Lung (tissue), 12 donors: ENCODE results near the gene NUDT9. TPM values are rescaled to one million over a fixed set of nuclear protein-coding genes. Genes with fewer than 3 reads are reported as not detected.

ENCODE experiments used
- ATAC-seq: fragments of 200-7000 bp; cut with Tn5 transposase; one replicate; pipeline ENCODE4 v1.9.1; 2020; ENCODE audit warnings: moderate number of reproducible peaks; ENCODE audit not compliant: insufficient read depth, low FRiP score
- DNase-seq, 3 donors: peaks; one replicate each; pipeline ENCODE4 v3.0.0-alpha.2; 2013 to 2017
- H3K27ac ChIP-seq, 2 donors: one replicate each; pipeline ENCODE4 v1.5.1; 2013; ENCODE audit warnings: mild to moderate bottlenecking in 2 of 2, moderate library complexity in 2 of 2, control low read depth in 1 of 2, inconsistent platforms in 1 of 2, low read depth in 1 of 2, low read length in 1 of 2
- H3K27me3 ChIP-seq, 3 donors: one replicate each; pipeline ENCODE4 v1.5.1; 2013; ENCODE audit warnings: low read length in 2 of 3; ENCODE audit not compliant: control insufficient read depth in 3 of 3, insufficient read depth in 3 of 3
- H3K36me3 ChIP-seq, 4 donors: one replicate each; pipeline ENCODE4 v1.5.1; 2013; ENCODE audit warnings: low read length in 4 of 4, mild to moderate bottlenecking in 1 of 4, moderate library complexity in 1 of 4; ENCODE audit not compliant: control insufficient read depth in 4 of 4, insufficient read depth in 4 of 4
- H3K4me1 ChIP-seq, 5 donors: one replicate each; pipeline ENCODE4 v1.5.1; 2013; ENCODE audit warnings: low read length in 5 of 5, mild to moderate bottlenecking in 2 of 5, moderate library complexity in 1 of 5; ENCODE audit not compliant: control insufficient read depth in 5 of 5, insufficient read depth in 5 of 5
- H3K4me3 ChIP-seq: one replicate; pipeline ENCODE4 v1.5.1; 2013; ENCODE audit warnings: mild to moderate bottlenecking, control low read depth, moderate library complexity
- H3K9ac ChIP-seq, 2 donors: one replicate each; pipeline ENCODE4 v1.5.1; 2013; ENCODE audit warnings: low read length in 2 of 2, control low read depth in 1 of 2; ENCODE audit not compliant: insufficient read depth in 1 of 2
- H3K9me3 ChIP-seq, 4 donors: one replicate each; pipeline ENCODE4 v1.5.1; 2013; ENCODE audit warnings: low read length in 3 of 4, mild to moderate bottlenecking in 1 of 4, moderate library complexity in 1 of 4; ENCODE audit not compliant: control insufficient read depth in 4 of 4, insufficient read depth in 3 of 4
- WGBS, 2 donors: extraction: QIAGEN DNeasy Blood & Tissue Kit; methylation state at CpG; one replicate each; pipeline ENCODE4 v1.1.7; 2013; 5-methylcytosine and 5-hydroxymethylcytosine counted together
- polyA plus RNA-seq, 2 donors: library from polyadenylated mRNA; stranded (reverse); fragments of 200-250 nt; gene quantifications; one replicate each; pipeline ENCODE4 v1.2.1, GENCODE V29; 2013
- total RNA-seq, 2 donors: library from RNA; depleted of rRNA in 1 of 2; stranded (reverse); fragments of >200 nt in 1 of 2; gene quantifications; one replicate each; pipeline ENCODE4 v1.2.1, GENCODE V29; 2014 to 2021
- TF ChIP-seq, protein P1 (sequence below): IDR thresholded peaks from 2 replicates; pipeline ENCODE4 v1.5.1; 2012; ENCODE audit warnings: mild to moderate bottlenecking; ENCODE audit errors: control extremely low read depth, extremely low read depth
- donor health status: control.
- donor health status: control.
- donor health status: Bipolar disorder and iron deficiency.
- donor health status: healthy.
- donor health status: DM: yes; HTN: yes; CAD: no.

NUDT9 gene
- total and polyA plus RNA-seq, 4 donors, result 20.1 to 72.8 (median 32.6) TPM

DNA sequence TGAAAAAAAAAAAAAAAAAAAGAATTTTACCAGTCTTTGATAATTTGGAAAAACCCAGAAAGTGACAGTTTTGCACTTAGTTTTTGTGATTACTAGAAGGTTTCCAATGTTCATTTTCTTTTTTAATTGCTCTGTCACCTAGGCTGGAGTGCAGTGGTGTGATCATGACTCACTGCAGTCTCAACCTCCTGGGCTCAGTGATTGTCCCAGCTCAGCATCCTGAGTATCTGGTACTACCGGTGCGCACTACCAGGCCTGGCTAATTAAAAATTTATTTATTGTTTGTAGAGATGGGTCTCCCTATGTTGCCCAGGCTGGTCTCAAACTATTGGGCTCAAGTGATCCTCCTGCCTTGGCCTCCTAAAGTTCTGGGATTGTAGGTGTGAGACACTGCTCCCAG lies 3.3 kb downstream of the NUDT9 start:
- H3K9ac ChIP-seq, result no peak overlapping the region
- TF ChIP-seq, protein P1, sequence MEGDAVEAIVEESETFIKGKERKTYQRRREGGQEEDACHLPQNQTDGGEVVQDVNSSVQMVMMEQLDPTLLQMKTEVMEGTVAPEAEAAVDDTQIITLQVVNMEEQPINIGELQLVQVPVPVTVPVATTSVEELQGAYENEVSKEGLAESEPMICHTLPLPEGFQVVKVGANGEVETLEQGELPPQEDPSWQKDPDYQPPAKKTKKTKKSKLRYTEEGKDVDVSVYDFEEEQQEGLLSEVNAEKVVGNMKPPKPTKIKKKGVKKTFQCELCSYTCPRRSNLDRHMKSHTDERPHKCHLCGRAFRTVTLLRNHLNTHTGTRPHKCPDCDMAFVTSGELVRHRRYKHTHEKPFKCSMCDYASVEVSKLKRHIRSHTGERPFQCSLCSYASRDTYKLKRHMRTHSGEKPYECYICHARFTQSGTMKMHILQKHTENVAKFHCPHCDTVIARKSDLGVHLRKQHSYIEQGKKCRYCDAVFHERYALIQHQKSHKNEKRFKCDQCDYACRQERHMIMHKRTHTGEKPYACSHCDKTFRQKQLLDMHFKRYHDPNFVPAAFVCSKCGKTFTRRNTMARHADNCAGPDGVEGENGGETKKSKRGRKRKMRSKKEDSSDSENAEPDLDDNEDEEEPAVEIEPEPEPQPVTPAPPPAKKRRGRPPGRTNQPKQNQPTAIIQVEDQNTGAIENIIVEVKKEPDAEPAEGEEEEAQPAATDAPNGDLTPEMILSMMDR, result no peak
- peaks cover 0 to 12% (median 9%) of the 10 kb centered on the region in 5 donors for H3K4me1 ChIP-seq
- no peak overlapping the region for H3K27ac ChIP-seq
- H3K36me3 ChIP-seq, result peaks cover 0 to 4% (median under 1%) of the 10 kb centered on the region in 4 donors
- WGBS, 2 donors, result 94 to 97% methylated on average over 2 of the region's 2 CpGs
- H3K27me3 ChIP-seq, result no peaks in the 10 kb centered on the region
- ATAC-seq, result no peak
- no peak overlapping the region for H3K4me3 ChIP-seq
- DNase-seq, result no peak
- no peaks in the 10 kb centered on the region for H3K9me3 ChIP-seq

GRCh38 chr4:87426865-87427517 lies 4.6 kb downstream of the NUDT9 start:
- Histone ChIP-seq H3K27ac (no peak overlapping the region), H3K9ac (no peak overlapping the region), H3K4me1 (peaks cover 0 to 15% (median 5%) of the 10 kb centered on the region in 5 donors), H3K27me3 (no peaks in the 10 kb centered on the region), H3K9me3 (no peaks in the 10 kb centered on the region), H3K36me3 (peaks cover 0 to 4% (median under 1%) of the 10 kb centered on the region in 4 donors), H3K4me3 (no peak overlapping the region)
- TF ChIP-seq, protein P1, result no peak
- 85 to 92% methylated on average over 3 of the region's 3 CpGs for WGBS, 2 donors
- no peak for DNase-seq
- no peak for ATAC-seq

DNA sequence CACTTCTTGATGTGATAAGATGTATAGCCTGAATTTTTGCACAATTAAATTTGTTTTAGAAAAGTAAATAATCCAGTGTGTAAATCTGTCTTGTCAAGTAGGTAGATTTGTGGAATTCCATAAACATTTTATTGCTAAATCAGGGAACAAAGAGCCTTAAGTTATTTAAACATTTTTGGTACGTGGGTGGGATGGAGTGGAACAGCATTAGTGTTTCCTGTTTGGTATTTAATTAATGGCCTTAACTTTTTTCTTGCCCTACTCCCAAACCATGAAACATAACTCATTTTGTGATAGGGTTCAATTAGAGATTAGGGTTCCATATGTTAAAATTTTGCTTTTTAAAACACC lies 5.1 kb downstream of the NUDT9 start:
- Histone ChIP-seq H3K27ac (no peak overlapping the region), H3K4me3 (no peak overlapping the region), H3K9me3 (no peaks in the 10 kb centered on the region), H3K4me1 (peaks cover 0 to 15% (median 4%) of the 10 kb centered on the region in 5 donors), H3K9ac (no peak overlapping the region), H3K36me3 (peaks cover 0 to 4% (median under 1%) of the 10 kb centered on the region in 4 donors), H3K27me3 (no peaks in the 10 kb centered on the region)
- DNase-seq (no peak), ATAC-seq (no peak)
- WGBS, 2 donors, result 31 to 44% methylated on average over 1 of the region's 1 CpG
- TF ChIP-seq, protein P1, result no peak

DNA sequence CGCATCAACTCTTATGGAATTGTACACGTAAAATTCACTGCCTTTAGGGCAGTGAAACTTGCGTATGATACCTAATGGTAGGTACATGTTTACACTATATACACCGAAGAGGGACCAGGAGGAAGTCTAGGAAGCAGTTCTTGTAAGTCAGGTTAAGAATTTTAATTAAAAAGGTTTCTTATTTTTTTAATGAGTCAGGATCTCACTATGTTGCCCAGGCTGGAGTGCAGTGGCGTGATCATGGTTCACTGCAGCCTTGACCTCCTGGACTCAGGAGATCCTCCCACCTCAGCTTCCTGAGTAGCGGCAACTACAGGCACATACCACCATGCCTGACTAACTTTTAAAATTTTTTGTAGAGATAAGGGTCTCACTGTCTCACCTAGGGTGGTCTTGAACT lies 6.6 kb downstream of the NUDT9 start:
- Histone ChIP-seq H3K4me3 (no peak overlapping the region), H3K36me3 (peaks cover 0 to 4% (median under 1%) of the 10 kb centered on the region in 4 donors), H3K9ac (no peak overlapping the region), H3K27ac (no peak overlapping the region), H3K9me3 (no peaks in the 10 kb centered on the region), H3K4me1 (peaks cover 0 to 10% (median 0%) of the 10 kb centered on the region in 5 donors), H3K27me3 (no peaks in the 10 kb centered on the region)
- WGBS, 2 donors, result 96 to 98% methylated on average over 6 of the region's 6 CpGs
- DNase-seq, result no peak
- ATAC-seq, result no peak
- TF ChIP-seq, protein P1, result no peak
